Measurements from ENCODE around the gene DR1. TPM values are rescaled to one million over a fixed set of nuclear protein-coding genes. Genes with fewer than 3 reads are reported as not detected.
A peak's percentile ranks its signal among the peaks of the same experiment; 100 is the strongest.

Gene DR1
- total and polyA plus RNA-seq, 10 of the 15 experiments (the other 5 are each of a cell fraction or from before 2014, with no cell fraction given) = 7.4 to 56.1 (median 35.4) TPM

- no peak for TF ChIP-seq E2F8 (IDR thresholded peaks at IDR 0.05; ENCODE audit: low read depth, partially characterized antibody)
- TF ChIP-seq MTA3 (IDR thresholded peaks at IDR 0.05; ENCODE audit: borderline replicate concordance, low read length) = no peak
- 0 out of 2 replicates have a peak, but pooled peaks have one; percentile 18 for TF ChIP-seq MYB (IDR thresholded peaks at IDR 0.05; ENCODE audit: borderline replicate concordance, low read depth, low read length)
- TF ChIP-seq SUPT20H (IDR thresholded peaks at IDR 0.05; ENCODE audit: borderline replicate concordance, control insufficient read depth, low read depth, low read length) = no peak
- peak; percentile 66; the same call in 1 of the 2 replicates for TF ChIP-seq EED (IDR thresholded peaks at IDR 0.05; ENCODE audit: low read depth)
- TF ChIP-seq STAT3 (IDR thresholded peaks at IDR 0.05; ENCODE audit: low read depth, low read length) = no peak
- peak; percentile 26; the same call in 1 of the 2 replicates for TF ChIP-seq REST (IDR thresholded peaks at IDR 0.05; ENCODE audit: low read depth, low read length)
- no peak for TF ChIP-seq FOXK2 (IDR thresholded peaks at IDR 0.05)
- TF ChIP-seq ZBTB4 (CRISPR knock-in tag; IDR thresholded peaks at IDR 0.05) = no peak
- TF ChIP-seq CBX5 (IDR thresholded peaks at IDR 0.05; ENCODE audit: low read depth) = peak; percentile 84; the same call in 1 of the 2 replicates
- TF ChIP-seq CHD4 (IDR thresholded peaks at IDR 0.05) = no peak
Measured at GRCh38 chr1:93345633-93346420, at the start of gene DR1 (continued).

All from GM12878 (cell line).